OCI-LY7 (cell line): ENCODE data around the gene CRYAB. TPM values are rescaled to one million over a fixed set of nuclear protein-coding genes. Genes with fewer than 3 reads are reported as not detected.

Experiments used
- BruUV-seq: library from RNA; stranded (reverse); fragments of 400-500 nt; replicated peaks from 2 replicates; lab custom pipeline; 2021; lab: Mats Ljungman, UMichigan
- CTCF ChIA-PET: fragments of 300-600 bp; sonication (Branson Sonifier 250); formaldehyde crosslinking; loops from one replicate; lab custom pipeline; 2022; ENCODE audit warnings: antibody characterized with exemption; ENCODE audit not compliant: unreplicated experiment; lab: Charles Lee
- POLR2A ChIA-PET: fragments of 300-600 bp; sonication (Branson Sonifier 250); formaldehyde crosslinking; loops from one replicate; lab custom pipeline; 2022; ENCODE audit warnings: antibody characterized with exemption; lab: Charles Lee
- DNase-seq: peaks from one replicate; pipeline ENCODE4 v3.0.0-alpha.2; 2015; ENCODE audit warnings: low spot score
- H2AFZ ChIP-seq: fragments of 200-600 bp; sonication (generic), shearing (Covaris generic); 2 replicates; pipeline ENCODE4 v1.6.1; 2014; ENCODE audit warnings: mild to moderate bottlenecking, antibody characterized with exemption, low read length, moderate library complexity
- H3K27ac ChIP-seq: fragments of 200-600 bp; sonication (generic); 2 replicates; pipeline ENCODE4 v1.5.1; 2014; ENCODE audit warnings: mixed run types, low read depth, mild to moderate bottlenecking, moderate library complexity, low read length, inconsistent platforms; ENCODE audit not compliant: poor library complexity, severe bottlenecking
- H3K36me3 ChIP-seq: fragments of 200-600 bp; sonication (generic); 2 replicates; pipeline ENCODE4 v1.6.1; 2014; ENCODE audit warnings: mild to moderate bottlenecking, antibody characterized with exemption, low read length, moderate library complexity, mixed read lengths; ENCODE audit not compliant: insufficient read depth
- H3K4me1 ChIP-seq: fragments of 200-600 bp; sonication (generic); 2 replicates; pipeline ENCODE4 v1.5.1; 2014; ENCODE audit warnings: mild to moderate bottlenecking, low read length; ENCODE audit not compliant: insufficient read depth, poor library complexity, severe bottlenecking
- H3K4me2 ChIP-seq: fragments of 200-600 bp; sonication (generic); 2 replicates; pipeline ENCODE4 v1.6.1; 2014; ENCODE audit warnings: mild to moderate bottlenecking, low read length
- H3K4me3 ChIP-seq: fragments of 200-600 bp; sonication (generic); 2 replicates; pipeline ENCODE4 v1.5.1; 2014; ENCODE audit warnings: mild to moderate bottlenecking, low read depth, low read length; ENCODE audit not compliant: poor library complexity, severe bottlenecking
- H3K79me2 ChIP-seq: fragments of 200-600 bp; sonication (generic); 2 replicates; pipeline ENCODE4 v1.6.1; 2016; ENCODE audit warnings: low read depth, mild to moderate bottlenecking, low read length, moderate library complexity, mixed read lengths; ENCODE audit not compliant: insufficient read depth
- H3K9me2 ChIP-seq: fragments of 200-600 bp; sonication (generic); 2 replicates; pipeline ENCODE4 v1.6.1; 2016; ENCODE audit warnings: mild to moderate bottlenecking, low read length, mixed read lengths; ENCODE audit not compliant: insufficient read depth
- H3K9me3 ChIP-seq: fragments of 200-600 bp; sonication (generic); 2 replicates; pipeline ENCODE4 v1.6.1; 2014; ENCODE audit warnings: mild to moderate bottlenecking, mixed run types, low read length, mixed read lengths
- H4K20me1 ChIP-seq: fragments of 200-600 bp; sonication (generic); 2 replicates; pipeline ENCODE4 v1.6.1; 2014; ENCODE audit warnings: mild to moderate bottlenecking, antibody characterized with exemption, low read length, moderate library complexity, mixed read lengths; ENCODE audit not compliant: insufficient read depth
- EZH2phosphoT487 ChIP-seq: fragments of 200-600 bp; sonication (generic); IDR thresholded peaks from 2 replicates; pipeline ENCODE4 v1.6.1; 2018; ENCODE audit warnings: low read depth, borderline replicate concordance, mild to moderate bottlenecking, mixed run types, antibody characterized with exemption, low read length, moderate library complexity, mixed read lengths
- intact Hi-C: fragments of 100-400 bp; cut with micrococcal nuclease; formaldehyde crosslinking; loops from one replicate; pipeline ENCODE4 v1.10.0; 2022; ENCODE audit not compliant: unreplicated experiment
- total RNA-seq, 2 experiments: library from RNA; depleted of rRNA in 1 of 2; stranded (reverse); fragments of >200 nt in 1 of 2; shearing (Covaris generic) in 1 of 2; gene quantifications; 2 replicates each; pipeline ENCODE4 v1.2.3, GENCODE V29; 2014 to 2022
- TF ChIP-seq, protein P1 (sequence below): fragments of 200-600 bp; sonication (generic); conservative IDR thresholded peaks from 2 replicates; pipeline ENCODE4 v1.5.1; 2014; ENCODE audit warnings: mild to moderate bottlenecking, antibody characterized with exemption, low read length, moderate library complexity, mixed read lengths

Gene CRYAB
- total RNA-seq, 2 experiments from 2014 or later: not detected

GRCh38 chr11:111878849-111879636 is 32.5 kb downstream of the CRYAB start, which contains the start of the genes CFAP68 and FDXACB1:
TSS of gene CFAP68 (plus strand) at chr11:111879541. CDS start at chr11:111879561, 20 bp downstream.
TSS of gene FDXACB1 (minus strand) at chr11:111879165. CDS start at chr11:111879132, 33 bp downstream.
- Histone ChIP-seq H3K79me2 (peaks cover 3% of the 10 kb centered on the region; the same call in 1 of the 2 replicates), H3K9me2 (no peaks in the 10 kb centered on the region), H3K4me1 (peaks cover 12% of the 10 kb centered on the region), H3K4me3 (peak within 1 kb of the TSS; percentile 75), H3K9me3 (no peaks in the 10 kb centered on the region), H4K20me1 (no peaks in the 10 kb centered on the region), H3K4me2 (peak within 1 kb of the TSS; percentile 85), H2AFZ (peak within 1 kb of the TSS; percentile 97), H3K27ac (peak within 1 kb of the TSS; percentile 72), H3K36me3 (peaks cover 7% of the 10 kb centered on the region; the same call in 1 of the 2 replicates)
- DNase-seq: peak; percentile 98
- ChIA-PET POLR2A (interaction anchor here (0.7 to 4.2 kb wide), 4 partner anchors 7 to 47 kb away, joined by 3 to 27 read pairs (median 13); partner anchors contain the start of gene ALG9), CTCF (no interaction called here)
- no TSS peak for BruUV-seq
- intact Hi-C loops: loop anchor here (1.0 to 5.0 kb wide), 3 partner anchors 47 to 208 kb away; partner anchors contain the start of genes SDHD and TIMM8B
- no peak for TF ChIP-seq EZH2phosphoT487
- TF ChIP-seq, protein P1, sequence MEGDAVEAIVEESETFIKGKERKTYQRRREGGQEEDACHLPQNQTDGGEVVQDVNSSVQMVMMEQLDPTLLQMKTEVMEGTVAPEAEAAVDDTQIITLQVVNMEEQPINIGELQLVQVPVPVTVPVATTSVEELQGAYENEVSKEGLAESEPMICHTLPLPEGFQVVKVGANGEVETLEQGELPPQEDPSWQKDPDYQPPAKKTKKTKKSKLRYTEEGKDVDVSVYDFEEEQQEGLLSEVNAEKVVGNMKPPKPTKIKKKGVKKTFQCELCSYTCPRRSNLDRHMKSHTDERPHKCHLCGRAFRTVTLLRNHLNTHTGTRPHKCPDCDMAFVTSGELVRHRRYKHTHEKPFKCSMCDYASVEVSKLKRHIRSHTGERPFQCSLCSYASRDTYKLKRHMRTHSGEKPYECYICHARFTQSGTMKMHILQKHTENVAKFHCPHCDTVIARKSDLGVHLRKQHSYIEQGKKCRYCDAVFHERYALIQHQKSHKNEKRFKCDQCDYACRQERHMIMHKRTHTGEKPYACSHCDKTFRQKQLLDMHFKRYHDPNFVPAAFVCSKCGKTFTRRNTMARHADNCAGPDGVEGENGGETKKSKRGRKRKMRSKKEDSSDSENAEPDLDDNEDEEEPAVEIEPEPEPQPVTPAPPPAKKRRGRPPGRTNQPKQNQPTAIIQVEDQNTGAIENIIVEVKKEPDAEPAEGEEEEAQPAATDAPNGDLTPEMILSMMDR: peak; percentile 86

DNA sequence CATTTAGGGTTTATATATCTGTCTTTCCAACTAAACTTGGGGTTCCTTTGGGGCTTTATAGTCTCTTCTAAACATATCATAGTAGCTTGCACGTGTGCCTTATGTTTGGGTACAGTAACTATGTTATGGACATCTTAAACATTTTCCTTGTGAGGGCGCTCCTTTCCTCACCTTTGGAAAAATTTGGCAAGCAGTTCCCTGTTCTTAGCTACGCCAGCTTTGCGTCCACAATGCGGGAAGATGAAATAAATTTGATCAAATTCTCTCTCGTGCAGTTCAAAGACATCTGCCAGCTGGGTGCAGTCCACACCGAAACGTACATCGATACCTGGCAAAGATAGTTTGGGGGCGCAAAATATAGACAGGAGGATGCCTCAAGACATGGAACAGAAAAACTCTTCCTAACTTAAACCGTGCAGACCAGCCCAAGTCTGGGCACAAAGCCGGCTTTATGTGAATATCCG is 33.2 kb downstream of the CRYAB start:
- Histone ChIP-seq H3K79me2 (peaks cover 3% of the 10 kb centered on the region; the same call in 1 of the 2 replicates), H3K4me1 (peaks cover 12% of the 10 kb centered on the region), H4K20me1 (no peaks in the 10 kb centered on the region), H3K9me3 (no peaks in the 10 kb centered on the region), H3K27ac (peak overlapping the region; percentile 72), H2AFZ (peak overlapping the region; percentile 97), H3K4me3 (peak overlapping the region; percentile 75), H3K4me2 (peak overlapping the region; percentile 84), H3K36me3 (peaks cover 7% of the 10 kb centered on the region; the same call in 1 of the 2 replicates), H3K9me2 (no peaks in the 10 kb centered on the region)
- DNase-seq: no peak
- BruUV-seq: TSS peak; percentile 82
- CTCF ChIA-PET: no interaction called here
- POLR2A ChIA-PET: interaction anchor here (0.7 to 1.3 kb wide), 2 partner anchors 13 to 47 kb away, joined by 3 to 5 read pairs; no protein-coding TSS in a partner anchor
- intact Hi-C loops: loop anchor here (2.0 to 5.0 kb wide), 2 partner anchors 104 to 209 kb away; partner anchors contain the start of genes SDHD and TIMM8B
- TF ChIP-seq, protein P1: no peak
- no peak for TF ChIP-seq EZH2phosphoT487
